Prostate gland (tissue), 2 donors: ENCODE measurements around the gene PTBP1. TPM values are rescaled to one million over a fixed set of nuclear protein-coding genes. Genes with fewer than 3 reads are reported as not detected.

Source experiments
- DNase-seq: peaks from one replicate; pipeline ENCODE4 v3.0.0-alpha.2; 2019; ENCODE audit warnings: low spot score
- H3K27ac ChIP-seq, 2 donors: fragments of 200-600 bp; sonication (generic); 2 replicates each; pipeline ENCODE4 v1.5.1; 2017 to 2019
- H3K27me3 ChIP-seq: fragments of 200-600 bp; sonication (generic); replicated peaks from 2 replicates; pipeline ENCODE4 v1.5.1; 2019; ENCODE audit not compliant: insufficient read depth
- H3K36me3 ChIP-seq, 2 donors: fragments of 200-600 bp; sonication (generic); 1 replicate in 1 of 2; 2 replicates in 1 of 2; pipeline versions ENCODE4 v1.5.1 to v1.8.1; 2017 to 2019
- H3K4me1 ChIP-seq: fragments of 200-600 bp; sonication (generic); replicated peaks from 2 replicates; pipeline ENCODE4 v1.5.1; 2019
- H3K4me3 ChIP-seq, 2 donors: fragments of 200-600 bp; sonication (generic); 2 replicates each; pipeline ENCODE4 v1.5.1; 2017 to 2019
- H3K9me3 ChIP-seq: fragments of 200-600 bp; sonication (generic); 2 replicates; pipeline ENCODE4 v1.5.1; 2017
- POLR2A ChIP-seq: fragments of 450-650 bp; IDR thresholded peaks from one replicate; pipeline ENCODE4 v1.6.1; 2016; ENCODE audit warnings: antibody characterized with exemption, mild to moderate bottlenecking
- POLR2AphosphoS5 ChIP-seq: sonication (generic); formaldehyde crosslinking; IDR thresholded peaks from one replicate; pipeline ENCODE4 v1.6.1; 2017; ENCODE audit warnings: antibody characterized with exemption
- WGBS: methylation state at CpG from one replicate; pipeline ENCODE4 v1.1.5; 2018; 5-methylcytosine and 5-hydroxymethylcytosine counted together
- intact Hi-C: fragments of 100-400 bp; cut with DNase I; formaldehyde crosslinking; loops from one replicate; pipeline ENCODE4 v1.14.2; 2022
- total RNA-seq, 2 donors: library from RNA; depleted of rRNA; stranded (reverse); fragments of >200 nt; gene quantifications; one replicate each; pipeline ENCODE4 v1.1.0, GENCODE V29; 2016
- TF ChIP-seq, protein P1 (sequence below), 4 experiments: fragments of 200-600 bp in 2 of 4; fragments of 450-650 bp in 2 of 4; sonication (generic) in 2 of 4; IDR thresholded peaks; 1 replicate in 3 of 4; 2 replicates in 1 of 4; pipeline ENCODE4 v1.5.1; 2016 to 2019; ENCODE audit warnings: antibody characterized with exemption in 4 of 4, mild to moderate bottlenecking in 2 of 4, moderate library complexity in 2 of 4

PTBP1 gene
- total RNA-seq, 2 donors from 2014 or later, result 153 to 222 TPM

DNA sequence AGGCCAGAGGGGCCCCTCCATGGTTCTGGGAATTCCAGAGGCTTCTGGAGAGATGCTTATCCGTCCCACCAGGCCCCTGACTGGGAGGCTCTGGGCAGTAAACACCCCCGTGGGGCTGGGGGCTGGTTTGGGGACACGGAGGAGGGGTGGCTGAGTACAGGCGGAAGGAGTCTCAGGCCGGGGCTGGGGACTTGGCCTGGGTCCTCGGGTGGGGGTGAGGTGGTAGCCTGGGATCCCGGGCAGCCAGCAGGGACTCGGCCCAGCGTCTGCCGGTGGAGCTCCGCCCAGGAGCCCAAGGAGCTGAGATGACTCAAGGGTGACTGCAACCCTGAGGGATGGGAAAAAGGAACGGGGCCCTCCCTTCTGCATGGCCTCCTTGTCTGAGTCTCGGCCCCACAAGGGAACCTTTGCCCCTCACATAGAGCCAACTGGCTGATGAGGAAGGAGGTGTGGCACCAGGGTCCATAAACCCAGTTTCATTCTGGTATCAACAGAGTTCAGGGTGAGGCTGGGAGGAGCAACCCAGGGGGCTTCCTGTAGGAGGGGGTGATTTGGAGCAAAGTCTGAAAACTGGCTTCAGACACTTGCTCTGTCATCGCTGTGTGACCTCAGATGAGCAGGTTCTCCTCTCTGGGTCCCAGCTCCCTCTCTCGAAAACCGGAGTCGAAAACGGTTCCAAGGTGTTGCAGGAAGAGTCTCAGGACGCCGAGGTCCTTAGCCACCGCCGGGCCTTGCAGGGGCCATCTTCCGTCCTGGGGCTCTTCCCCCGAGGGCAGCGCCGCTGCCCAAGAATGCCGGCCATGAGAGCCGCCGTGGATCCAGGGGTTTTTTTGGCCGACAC, 45.5 kb upstream of the PTBP1 start:
- TF ChIP-seq, protein P1, sequence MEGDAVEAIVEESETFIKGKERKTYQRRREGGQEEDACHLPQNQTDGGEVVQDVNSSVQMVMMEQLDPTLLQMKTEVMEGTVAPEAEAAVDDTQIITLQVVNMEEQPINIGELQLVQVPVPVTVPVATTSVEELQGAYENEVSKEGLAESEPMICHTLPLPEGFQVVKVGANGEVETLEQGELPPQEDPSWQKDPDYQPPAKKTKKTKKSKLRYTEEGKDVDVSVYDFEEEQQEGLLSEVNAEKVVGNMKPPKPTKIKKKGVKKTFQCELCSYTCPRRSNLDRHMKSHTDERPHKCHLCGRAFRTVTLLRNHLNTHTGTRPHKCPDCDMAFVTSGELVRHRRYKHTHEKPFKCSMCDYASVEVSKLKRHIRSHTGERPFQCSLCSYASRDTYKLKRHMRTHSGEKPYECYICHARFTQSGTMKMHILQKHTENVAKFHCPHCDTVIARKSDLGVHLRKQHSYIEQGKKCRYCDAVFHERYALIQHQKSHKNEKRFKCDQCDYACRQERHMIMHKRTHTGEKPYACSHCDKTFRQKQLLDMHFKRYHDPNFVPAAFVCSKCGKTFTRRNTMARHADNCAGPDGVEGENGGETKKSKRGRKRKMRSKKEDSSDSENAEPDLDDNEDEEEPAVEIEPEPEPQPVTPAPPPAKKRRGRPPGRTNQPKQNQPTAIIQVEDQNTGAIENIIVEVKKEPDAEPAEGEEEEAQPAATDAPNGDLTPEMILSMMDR (IDR thresholded peaks at IDR 0.05), result no peak
- TF ChIP-seq POLR2A (peak; percentile 20), POLR2AphosphoS5 (no peak)
- peak overlapping the region in 1 of 2 donors; percentile 24 for H3K4me3 ChIP-seq
- H3K36me3 ChIP-seq, result no peaks in the 10 kb centered on the region
- DNase-seq, result no peak
- peaks cover 3% of the 10 kb centered on the region for H3K4me1 ChIP-seq
- WGBS, result 54% methylated on average over 30 of the region's 30 CpGs
- H3K9me3 ChIP-seq, result no peaks in the 10 kb centered on the region
- no peaks in the 10 kb centered on the region for H3K27me3 ChIP-seq
- intact Hi-C loops, result no loop called here
- H3K27ac ChIP-seq, result peak overlapping the region; percentile 44 to 63

DNA sequence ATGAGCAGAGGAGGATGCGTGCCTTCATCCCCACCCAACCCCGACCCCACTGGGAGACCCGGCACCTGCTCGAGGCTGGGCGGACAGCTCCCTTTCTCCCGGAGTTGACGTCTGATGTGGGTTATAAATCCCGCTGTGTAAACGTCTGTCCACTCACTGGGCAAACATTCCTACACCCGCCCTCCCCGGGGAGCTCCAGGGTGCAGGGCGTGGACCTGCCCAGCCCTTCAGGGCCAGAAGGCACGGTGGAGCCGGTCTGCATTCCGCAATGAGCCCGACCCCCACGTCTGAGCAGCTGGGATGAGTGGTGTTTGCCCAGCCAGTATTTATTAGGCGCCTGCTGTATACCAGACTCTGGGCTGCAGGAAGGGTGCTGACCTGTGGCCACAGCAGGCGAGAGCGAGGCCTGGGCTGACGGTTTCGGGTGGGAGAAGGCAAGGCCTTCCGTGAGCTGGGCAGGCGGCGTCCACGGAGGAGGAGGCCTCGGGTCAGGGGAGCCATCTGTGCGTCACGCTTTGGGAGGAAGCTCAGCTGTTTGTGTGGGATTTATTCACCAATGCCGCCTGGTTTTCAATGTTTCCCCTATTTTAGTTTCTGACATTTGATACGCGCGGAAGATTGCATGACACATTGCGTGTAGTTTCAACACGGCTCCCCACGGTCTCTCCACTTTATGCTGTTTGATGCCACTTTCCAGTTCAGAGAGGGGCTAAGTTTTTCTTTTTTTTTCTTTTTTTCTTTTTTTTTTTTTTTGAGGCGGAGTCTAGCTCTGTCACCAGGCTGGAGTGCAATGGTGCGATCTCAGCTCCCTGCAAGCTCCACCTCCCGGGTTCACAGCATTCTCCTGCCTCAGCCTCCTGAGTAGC, 44.4 kb upstream of the PTBP1 start:
- no peaks in the 10 kb centered on the region for H3K36me3 ChIP-seq
- no peaks in the 10 kb centered on the region for H3K9me3 ChIP-seq
- peaks cover 3% of the 10 kb centered on the region for H3K4me1 ChIP-seq
- 30% methylated on average over 39 of the region's 39 CpGs for WGBS
- TF ChIP-seq POLR2AphosphoS5 (peak; percentile 58), POLR2A (no peak)
- TF ChIP-seq, protein P1 (IDR thresholded peaks at IDR 0.05), result no peak
- peak; percentile 69 for DNase-seq
- H3K4me3 ChIP-seq, result no peak overlapping the region
- H3K27ac ChIP-seq, result peak overlapping the region; percentile 63 to 67
- intact Hi-C loops, result no loop called here
- no peaks in the 10 kb centered on the region for H3K27me3 ChIP-seq

DNA sequence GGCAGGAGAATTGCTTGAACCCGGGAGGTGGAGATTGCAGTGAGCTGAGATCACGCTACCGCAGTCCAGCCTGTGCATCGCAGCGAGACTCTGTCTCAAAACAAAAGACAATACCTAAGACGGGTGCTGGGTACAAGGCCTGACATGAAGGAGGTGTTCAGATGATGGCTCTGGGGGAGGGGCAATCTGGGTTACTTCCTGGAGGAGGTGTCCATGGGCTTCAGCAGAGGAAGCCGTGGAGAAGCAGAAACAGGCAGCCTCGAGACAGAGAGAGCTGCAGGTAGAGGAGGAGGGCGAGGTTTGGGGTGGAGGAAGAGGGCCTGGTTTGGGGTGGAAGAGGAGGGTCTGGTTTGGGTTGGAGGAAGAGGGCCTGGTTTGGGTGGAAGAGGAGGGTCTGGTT, 42.7 kb upstream of the PTBP1 start:
- no peak overlapping the region for H3K27ac ChIP-seq
- H3K4me1 ChIP-seq, result peaks cover 3% of the 10 kb centered on the region
- WGBS, result 86% methylated on average over 9 of the region's 9 CpGs
- no peak for DNase-seq
- intact Hi-C loops, result no loop called here
- no peak overlapping the region for H3K4me3 ChIP-seq
- H3K36me3 ChIP-seq, result no peaks in the 10 kb centered on the region
- H3K9me3 ChIP-seq, result no peaks in the 10 kb centered on the region
- TF ChIP-seq POLR2A (no peak), POLR2AphosphoS5 (no peak)
- TF ChIP-seq, protein P1 (IDR thresholded peaks at IDR 0.05), result no peak
- no peaks in the 10 kb centered on the region for H3K27me3 ChIP-seq

DNA sequence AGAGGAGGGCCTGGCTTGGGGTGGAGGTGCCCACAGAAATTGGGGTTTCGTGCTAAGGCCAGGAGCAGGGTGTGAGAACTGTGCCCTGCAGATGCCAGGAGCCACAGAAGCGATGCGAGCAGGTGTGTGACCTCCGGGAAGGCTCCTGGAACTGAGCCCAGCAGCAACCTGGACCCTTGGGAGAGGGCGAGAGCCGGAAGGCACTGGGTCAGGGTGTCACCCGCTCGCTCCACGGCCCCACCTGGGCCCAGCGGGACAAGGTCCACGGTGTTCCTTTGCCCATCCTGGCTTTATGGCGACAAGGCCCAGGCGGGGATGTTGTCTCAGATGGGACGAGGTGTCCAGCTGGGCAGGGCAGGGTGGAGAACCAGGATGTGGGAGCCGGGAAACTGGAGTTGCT, 42.2 kb upstream of the PTBP1 start:
- no peak for DNase-seq
- TF ChIP-seq POLR2A (no peak), POLR2AphosphoS5 (no peak)
- TF ChIP-seq, protein P1 (IDR thresholded peaks at IDR 0.05), result no peak

More for the DNA sequence above, 42.2 kb upstream of the PTBP1 start:
- Histone ChIP-seq H3K27me3 (no peaks in the 10 kb centered on the region), H3K4me3 (no peak overlapping the region), H3K9me3 (no peaks in the 10 kb centered on the region), H3K4me1 (peaks cover 3% of the 10 kb centered on the region), H3K27ac (no peak overlapping the region), H3K36me3 (no peaks in the 10 kb centered on the region)
- intact Hi-C loops, result no loop called here
- WGBS, result 92% methylated on average over 15 of the region's 15 CpGs
